ENCODE results near the gene EVA1A.

- TF ChIP-seq CTCF (IDR thresholded peaks at IDR 0.05 in 4 of 5, conservative IDR thresholded peaks at IDR 0.05 in 1 of 5) = no peak
- no peak for TF ChIP-seq POLR2A (IDR thresholded peaks at IDR 0.05)
These were observed 12.6 kb downstream of the EVA1A start for GRCh38 chr2:75548036-75548573.
